HepG2 (cell line): ENCODE results near the gene VGF. TPM values are rescaled to one million over a fixed set of nuclear protein-coding genes. Genes with fewer than 3 reads are reported as not detected.

ENCODE experiments used
- BRD4 ChIP-seq: sonication (generic); formaldehyde crosslinking; IDR thresholded peaks from 2 replicates; pipeline ENCODE4 v1.4.0; 2020; ENCODE audit warnings: missing genetic modification reagents
- CENPBD1 ChIP-seq: sonication (generic); formaldehyde crosslinking; IDR thresholded peaks from 2 replicates; pipeline ENCODE4 v1.8.0; 2022; ENCODE audit warnings: missing genetic modification reagents, low read depth, mild to moderate bottlenecking, borderline replicate concordance
- ERF ChIP-seq: IDR thresholded peaks from 2 replicates; pipeline ENCODE4 v1.6.1; 2018; ENCODE audit warnings: missing biosample characterization, missing genetic modification reagents
- HNRNPUL1 ChIP-seq: fragments of 200-400 bp; formaldehyde crosslinking; IDR thresholded peaks from 2 replicates; pipeline ENCODE4 v1.6.1; 2017; ENCODE audit warnings: low read depth, mild to moderate bottlenecking, low read length, moderate library complexity
- NFKB2 ChIP-seq: sonication (generic); formaldehyde crosslinking; IDR thresholded peaks from 2 replicates; pipeline ENCODE4 v1.4.0; 2020; ENCODE audit warnings: missing genetic modification reagents, borderline replicate concordance
- NFKBIZ ChIP-seq: IDR thresholded peaks from 2 replicates; pipeline ENCODE4 v1.6.1; 2018; ENCODE audit warnings: missing genetic modification reagents, missing compliant biosample characterization
- NR2F2 ChIP-seq: IDR thresholded peaks from 2 replicates; pipeline ENCODE4 v1.6.1; 2012; ENCODE audit warnings: low read depth, inconsistent platforms, borderline replicate concordance
- REST ChIP-seq, 2 experiments: IDR thresholded peaks; 2 replicates each; pipeline ENCODE4 v1.6.1; 2011 to 2012; ENCODE audit warnings: low read length in 2 of 2, borderline replicate concordance in 1 of 2, low read depth in 1 of 2, mild to moderate bottlenecking in 1 of 2, moderate library complexity in 1 of 2
- RFXAP ChIP-seq: sonication (generic); formaldehyde crosslinking; IDR thresholded peaks from 2 replicates; pipeline ENCODE4 v1.4.0; 2020; ENCODE audit warnings: missing genetic modification reagents, borderline replicate concordance
- SOX6 ChIP-seq, 2 experiments: fragments of 450-650 bp in 1 of 2; sonication (generic) in 1 of 2; formaldehyde crosslinking in 1 of 2; IDR thresholded peaks; 2 replicates each; pipeline versions ENCODE4 v1.4.0 to v1.6.1; 2017 to 2020; ENCODE audit warnings: antibody characterized with exemption in 1 of 2, mild to moderate bottlenecking in 1 of 2, missing genetic modification reagents in 1 of 2
- TARDBP ChIP-seq: sonication (generic); formaldehyde crosslinking; IDR thresholded peaks from 2 replicates; pipeline ENCODE4 v1.8.0; 2022; ENCODE audit warnings: mild to moderate bottlenecking, missing genetic modification reagents
- TFE3 ChIP-seq: IDR thresholded peaks from 2 replicates; pipeline ENCODE4 v1.6.1; 2016
- ZIK1 ChIP-seq: sonication (generic); formaldehyde crosslinking; IDR thresholded peaks from 2 replicates; pipeline ENCODE4 v1.5.0; 2020; ENCODE audit warnings: mild to moderate bottlenecking, low read depth, missing genetic modification reagents, borderline replicate concordance
- ZNF17 ChIP-seq: sonication (generic); formaldehyde crosslinking; IDR thresholded peaks from 2 replicates; pipeline ENCODE4 v1.5.0; 2020; ENCODE audit warnings: mild to moderate bottlenecking, missing genetic modification reagents
- ZNF205 ChIP-seq: IDR thresholded peaks from 2 replicates; pipeline ENCODE4 v1.6.1; 2018; ENCODE audit warnings: missing biosample characterization, missing genetic modification reagents
- ZNF30 ChIP-seq: sonication (generic); formaldehyde crosslinking; IDR thresholded peaks from 2 replicates; pipeline ENCODE4 v1.5.0; 2020; ENCODE audit warnings: mild to moderate bottlenecking, missing genetic modification reagents
- ZNF543 ChIP-seq: sonication (generic); formaldehyde crosslinking; IDR thresholded peaks from 2 replicates; pipeline ENCODE4 v1.4.0; 2020; ENCODE audit warnings: mild to moderate bottlenecking, missing genetic modification reagents
- ZNF564 ChIP-seq: sonication (generic); formaldehyde crosslinking; IDR thresholded peaks from 2 replicates; pipeline ENCODE4 v1.8.1; 2023; ENCODE audit warnings: mild to moderate bottlenecking, missing genetic modification reagents
- ZNF639 ChIP-seq: conservative IDR thresholded peaks from 2 replicates; pipeline ENCODE4 v1.6.1; 2018; ENCODE audit warnings: missing genetic modification reagents
- ZNF709 ChIP-seq: sonication (generic); formaldehyde crosslinking; IDR thresholded peaks from 2 replicates; pipeline ENCODE4 v1.5.0; 2020; ENCODE audit warnings: mild to moderate bottlenecking, missing genetic modification reagents
- ZNF772 ChIP-seq: sonication (generic); formaldehyde crosslinking; IDR thresholded peaks from 2 replicates; pipeline ENCODE4 v1.5.0; 2020; ENCODE audit warnings: mild to moderate bottlenecking, missing genetic modification reagents
- polyA plus RNA-seq, 8 experiments: library from polyadenylated mRNA; depleted of rRNA in 3 of 8; stranded (reverse) in 7 of 8; unstranded in 1 of 8; fragments of >200 nt; fragmentation: Illumina TruSeq in 4 of 8; extraction: Trizol in 4 of 8; gene quantifications; 2 replicates each; pipeline versions ENCODE4 v1.2.1 to v1.2.3, GENCODE V29; 2011 to 2016; ENCODE audit warnings: low read depth in 4 of 8, missing spikeins in 1 of 8, mixed read lengths in 1 of 8; ENCODE audit not compliant: insufficient read depth in 1 of 8
- total RNA-seq, 5 experiments: library from RNA; depleted of rRNA; stranded (reverse); fragments of >200 nt; fragmentation: Illumina TruSeq; extraction: Trizol; gene quantifications; 2 replicates each; pipeline ENCODE4 v1.2.3, GENCODE V29; 2016; ENCODE audit warnings: low read depth in 1 of 5

The VGF gene
- total and polyA plus RNA-seq, 2 of the 13 experiments (the other 11 are each of a cell fraction or from before 2014, with no cell fraction given), result 0.12 to 0.46 TPM

- 0 out of 2 replicates have a peak, but pooled peaks have one; percentile 40 for TF ChIP-seq ZNF772
- no peak for TF ChIP-seq ZNF30 (CRISPR knock-in tag)
- TF ChIP-seq HNRNPUL1, result no peak
- no peak for TF ChIP-seq ZNF17 (CRISPR knock-in tag)
- TF ChIP-seq ZIK1 (CRISPR knock-in tag), result 0 out of 2 replicates have a peak, but pooled peaks have one; percentile 25
- no peak for TF ChIP-seq SOX6 (IDR thresholded peaks at IDR 0.05)
- peak; percentile 91 for TF ChIP-seq SOX6 (CRISPR knock-in tag; IDR thresholded peaks at IDR 0.05)
- 0 out of 2 replicates have a peak, but pooled peaks have one; percentile 31 for TF ChIP-seq BRD4
- TF ChIP-seq TARDBP, result no peak; the same call in 1 of the 2 replicates
- TF ChIP-seq RFXAP (CRISPR knock-in tag), result peak; percentile 64; the same call in 1 of the 2 replicates
- peak; percentile 74; the same call in 1 of the 2 replicates for TF ChIP-seq ZNF205
- TF ChIP-seq ERF (CRISPR knock-in tag), result no peak; the same call in 1 of the 2 replicates
- no peak for TF ChIP-seq ZNF709 (CRISPR knock-in tag)
- TF ChIP-seq NFKBIZ (CRISPR knock-in tag), result 0 out of 2 replicates have a peak, but pooled peaks have one; percentile 32
- TF ChIP-seq ZNF564, result no peak
- TF ChIP-seq REST (IDR thresholded peaks at IDR 0.05; ENCODE audit: borderline replicate concordance in 1 of 2, low read depth in 1 of 2, low read length in 2 of 2), result no peak
- TF ChIP-seq ZNF639 (CRISPR knock-in tag), result no peak
- TF ChIP-seq NR2F2, result no peak
- no peak for TF ChIP-seq CENPBD1
- no peak for TF ChIP-seq ZNF543
- no peak for TF ChIP-seq NFKB2 (CRISPR knock-in tag)
- no peak; the same call in none of the 2 replicates for TF ChIP-seq TFE3 (CRISPR knock-in tag)
These were observed 42.3 kb downstream of the VGF start (continued) for GRCh38 chr7:101122933-101123702.
